IPS-11a (cell line): Measurements from ENCODE around the gene OR5K3.
"Not testable (repeated sequence)": the region's sequence is repeated elsewhere in the genome, so short reads cannot be mapped to it uniquely, and the experiment has no call there.

Experiments used
- H3K4me3 ChIP-seq: one replicate; pipeline ENCODE4 v1.5.1; 2013; ENCODE audit warnings: low read depth, low read length, control low read depth

OR5K3 gene, protein sequence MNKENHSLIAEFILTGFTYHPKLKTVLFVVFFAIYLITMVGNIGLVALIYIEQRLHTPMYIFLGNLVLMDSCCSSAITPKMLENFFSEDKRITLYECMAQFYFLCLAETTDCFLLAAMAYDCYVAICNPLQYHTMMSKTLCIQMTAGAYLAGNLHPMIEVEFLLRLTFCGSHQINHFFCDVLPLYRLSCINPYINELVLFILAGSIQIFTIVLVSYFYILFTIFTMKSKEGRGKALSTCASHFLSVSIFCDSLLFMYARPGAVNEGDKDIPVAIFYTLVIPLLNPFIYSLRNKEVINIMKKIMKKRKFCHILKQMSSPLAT

DNA sequence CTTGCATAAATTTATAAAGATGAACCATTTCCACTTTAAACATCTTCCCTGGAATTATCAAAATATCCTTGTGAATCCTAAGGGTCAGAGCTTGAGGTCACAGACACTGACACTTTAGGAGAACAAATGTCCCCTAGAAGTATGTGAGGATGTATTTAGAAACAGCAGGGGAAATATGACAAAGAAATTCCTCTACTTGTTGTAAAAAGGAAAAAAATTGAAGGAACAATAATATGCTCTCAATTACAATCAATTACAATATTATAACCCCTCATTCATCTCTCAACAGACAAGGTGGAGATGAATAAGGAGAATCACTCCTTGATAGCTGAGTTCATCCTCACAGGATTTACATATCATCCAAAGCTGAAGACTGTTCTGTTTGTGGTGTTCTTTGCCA lies at the start of gene OR5K3:
Gene OR5K3 (plus strand): TSS at position 301 of the 400 bp plus-strand sequence. CDS start 0 bp downstream, at position 301.
- no peak within 1 kb of the TSS for H3K4me3 ChIP-seq

DNA sequence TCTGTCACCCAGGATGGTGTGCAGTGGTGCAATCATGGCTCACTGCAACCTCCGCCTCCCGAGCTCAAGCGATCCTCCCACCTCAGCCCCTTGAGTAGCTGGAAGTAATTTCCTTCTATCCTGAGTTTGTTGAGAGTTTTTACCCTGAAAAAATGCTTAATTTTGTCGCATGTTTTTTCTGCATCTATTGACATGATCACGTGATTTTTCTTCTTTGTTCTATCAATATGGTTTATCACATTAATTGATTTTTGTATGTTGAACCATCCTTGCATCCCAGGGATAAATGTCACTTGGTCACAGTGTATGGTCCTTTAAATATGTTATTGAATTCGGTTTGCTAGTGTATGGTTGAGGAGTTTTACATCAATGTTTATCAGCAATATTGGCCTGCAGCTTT lies 48.7 kb upstream of the OR5K3 start:
- H3K4me3 ChIP-seq = no peak overlapping the region

DNA sequence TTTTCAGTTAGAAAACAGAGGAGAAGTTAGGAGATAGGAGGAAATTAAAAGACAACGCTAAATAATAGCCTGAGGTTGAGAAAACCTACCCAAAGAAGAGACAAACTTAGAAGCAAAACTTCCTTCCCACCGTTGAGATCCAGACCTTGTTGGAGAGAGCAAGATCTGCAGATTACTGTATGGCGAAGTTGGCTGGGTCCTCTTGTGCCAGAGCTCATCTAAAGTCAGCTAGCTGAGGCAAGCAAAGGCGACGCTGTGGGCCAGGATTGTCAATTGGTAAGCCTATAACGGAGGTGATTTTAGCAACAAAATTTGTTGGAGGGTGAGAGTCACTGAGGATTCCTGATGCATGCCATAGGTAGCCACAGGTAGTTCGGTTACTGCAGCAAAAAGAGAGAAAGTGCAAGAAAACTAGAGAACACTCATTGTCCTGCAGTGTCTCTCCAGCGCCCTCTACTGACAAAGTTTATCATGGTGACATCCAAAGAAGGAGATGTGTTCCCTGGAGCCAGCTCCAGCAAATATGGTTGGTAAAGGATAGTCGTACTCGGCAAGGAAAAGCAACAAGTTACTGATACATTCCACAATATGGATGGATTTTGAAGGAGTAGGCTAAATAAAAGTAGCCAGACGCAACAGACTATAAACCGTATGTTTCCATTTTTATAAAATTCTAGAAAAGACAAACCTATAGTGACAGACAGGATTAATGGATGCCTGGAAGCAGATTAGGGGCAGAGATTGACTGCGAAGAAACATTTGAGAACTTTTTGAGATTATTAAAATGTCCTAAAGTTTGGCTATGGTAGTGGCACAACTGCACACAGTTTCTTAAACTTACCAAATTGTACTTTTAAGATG lies 46.6 kb upstream of the OR5K3 start:
- H3K4me3 ChIP-seq = no peak overlapping the region

DNA sequence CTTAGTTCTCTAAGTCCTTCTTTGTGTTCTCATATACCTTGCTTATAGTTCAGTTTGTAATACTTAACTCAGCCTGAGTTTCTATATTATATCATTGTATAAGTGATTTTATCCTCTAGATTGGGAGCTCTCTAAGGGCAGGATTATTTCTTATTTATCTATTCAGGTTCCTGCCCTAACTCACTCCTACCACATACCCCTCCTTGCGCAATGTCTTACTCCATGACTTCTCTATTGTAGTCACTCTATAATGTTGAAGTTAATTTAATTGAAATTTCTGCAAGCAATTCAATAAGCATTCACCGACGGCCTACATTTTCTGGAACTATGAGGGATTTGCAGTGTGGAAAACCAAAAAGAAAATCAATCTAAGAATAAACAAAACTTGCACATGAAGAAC lies 40.4 kb upstream of the OR5K3 start:
- no peak overlapping the region for H3K4me3 ChIP-seq

DNA sequence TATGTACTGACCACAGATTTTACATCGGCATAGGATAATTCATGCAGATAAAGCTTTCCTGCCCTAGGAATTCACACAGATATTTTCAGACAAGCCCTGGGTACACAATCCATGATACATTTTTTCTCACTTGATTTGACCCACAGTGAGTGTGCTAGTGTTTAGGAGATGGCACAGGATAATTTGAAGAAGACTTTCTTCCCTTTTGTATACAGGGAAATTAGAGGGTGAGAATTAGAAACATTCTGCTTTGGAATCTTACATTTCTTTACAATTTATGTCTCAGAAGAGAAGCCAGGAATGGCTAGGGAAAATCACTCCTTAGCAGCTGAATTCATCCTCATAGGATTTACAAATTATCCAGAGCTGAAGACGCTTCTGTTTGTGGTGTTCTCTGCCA lies 36.9 kb upstream of the OR5K3 start, which contains the start of gene OR5K4:
Gene OR5K4 (plus strand): TSS at position 301 of the 400 bp plus-strand sequence. CDS start 0 bp downstream, at position 301.
- no peak within 1 kb of the TSS for H3K4me3 ChIP-seq

DNA sequence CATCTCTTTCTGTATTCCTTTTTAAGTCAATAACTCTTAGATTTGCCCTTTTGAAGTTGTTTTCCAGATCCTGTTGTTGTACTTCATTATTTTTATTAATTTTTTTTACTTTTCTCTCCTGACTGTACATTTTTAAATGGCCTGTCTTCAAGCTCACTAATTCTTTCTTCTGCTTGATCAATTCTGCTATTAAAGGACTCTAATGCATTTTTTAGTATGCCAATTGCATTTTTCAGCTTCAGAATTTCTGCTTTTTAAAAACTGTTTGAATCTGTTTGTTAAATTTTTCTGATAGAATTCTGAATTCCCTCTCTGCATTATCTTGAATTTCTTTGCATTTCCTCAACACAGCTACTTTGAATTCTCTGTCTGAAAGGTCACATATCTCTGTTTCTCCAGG lies 31.2 kb upstream of the OR5K3 start:
- no peak overlapping the region for H3K4me3 ChIP-seq

DNA sequence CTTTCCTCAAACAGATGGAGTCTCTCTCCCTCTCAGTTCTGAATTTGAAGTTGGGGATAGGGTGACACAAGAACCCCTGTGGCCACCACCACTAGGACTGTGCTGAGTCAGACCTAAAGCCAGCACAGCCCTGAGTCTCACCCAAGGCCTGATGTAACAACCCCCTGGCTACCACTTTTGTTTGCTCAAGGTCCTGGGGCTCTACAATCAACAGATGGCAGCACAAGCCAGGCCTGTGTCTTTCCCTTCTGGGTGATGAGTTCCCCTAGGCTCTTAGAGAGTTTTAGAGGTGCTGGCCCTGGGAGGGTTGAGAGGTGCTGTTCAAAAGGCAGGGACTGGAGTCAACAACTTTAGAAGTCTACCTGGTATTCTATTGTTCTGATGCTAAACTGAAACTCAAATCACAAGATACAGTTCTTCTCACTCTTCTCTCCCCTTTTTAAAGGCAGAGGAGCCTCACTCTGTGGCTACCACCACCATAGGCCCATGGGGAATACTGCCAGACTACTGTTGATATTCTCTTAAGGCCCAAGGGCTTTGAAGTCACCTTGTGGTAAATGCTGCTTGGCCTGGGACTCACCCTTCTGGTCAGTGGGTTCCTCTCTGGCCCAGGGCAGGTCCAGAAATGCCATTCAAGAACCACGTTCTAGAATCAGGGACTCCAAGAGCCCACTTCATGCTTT lies 30.3 kb upstream of the OR5K3 start:
- no peak overlapping the region for H3K4me3 ChIP-seq

DNA sequence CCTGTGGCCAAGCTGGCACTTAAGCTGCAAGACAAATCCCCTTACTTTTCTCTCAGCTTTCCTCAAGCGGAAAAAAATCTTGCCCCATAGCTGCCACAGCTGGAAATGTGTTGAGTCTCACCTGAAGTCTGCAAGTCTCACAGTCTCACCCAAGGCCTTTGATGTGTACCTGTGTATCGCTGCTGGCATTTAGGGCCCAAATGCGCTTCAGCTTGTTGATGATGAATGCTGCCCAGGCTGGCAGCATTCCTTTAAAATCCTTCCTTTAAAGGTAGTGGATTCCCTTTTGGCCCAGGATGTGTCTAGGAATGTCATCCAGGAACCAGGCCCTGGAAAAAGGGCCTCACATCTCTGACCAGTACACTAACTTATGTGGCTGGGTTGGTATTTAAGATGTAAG lies 29.8 kb upstream of the OR5K3 start:
- H3K4me3 ChIP-seq = no peak overlapping the region

DNA sequence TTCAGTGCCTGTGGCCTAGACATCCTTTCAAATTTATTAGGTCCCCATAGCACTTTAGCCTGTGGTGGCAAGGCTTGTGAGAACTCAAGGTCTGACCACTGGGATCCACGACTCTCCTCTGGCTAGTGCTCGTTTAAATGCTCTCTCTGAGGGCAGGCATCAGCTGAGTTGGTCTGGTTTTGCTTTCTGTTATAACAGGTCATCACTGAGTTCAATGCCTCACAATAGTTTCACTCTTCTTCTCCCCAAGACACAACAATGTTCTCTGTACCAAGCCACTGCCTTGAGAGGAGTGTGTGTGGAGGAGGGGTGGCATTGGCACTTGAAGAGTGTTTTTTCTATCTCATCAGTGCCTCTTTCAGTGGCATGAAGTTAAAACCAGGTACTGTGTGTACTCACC lies 29.2 kb upstream of the OR5K3 start:
- H3K4me3 ChIP-seq = no peak overlapping the region

DNA sequence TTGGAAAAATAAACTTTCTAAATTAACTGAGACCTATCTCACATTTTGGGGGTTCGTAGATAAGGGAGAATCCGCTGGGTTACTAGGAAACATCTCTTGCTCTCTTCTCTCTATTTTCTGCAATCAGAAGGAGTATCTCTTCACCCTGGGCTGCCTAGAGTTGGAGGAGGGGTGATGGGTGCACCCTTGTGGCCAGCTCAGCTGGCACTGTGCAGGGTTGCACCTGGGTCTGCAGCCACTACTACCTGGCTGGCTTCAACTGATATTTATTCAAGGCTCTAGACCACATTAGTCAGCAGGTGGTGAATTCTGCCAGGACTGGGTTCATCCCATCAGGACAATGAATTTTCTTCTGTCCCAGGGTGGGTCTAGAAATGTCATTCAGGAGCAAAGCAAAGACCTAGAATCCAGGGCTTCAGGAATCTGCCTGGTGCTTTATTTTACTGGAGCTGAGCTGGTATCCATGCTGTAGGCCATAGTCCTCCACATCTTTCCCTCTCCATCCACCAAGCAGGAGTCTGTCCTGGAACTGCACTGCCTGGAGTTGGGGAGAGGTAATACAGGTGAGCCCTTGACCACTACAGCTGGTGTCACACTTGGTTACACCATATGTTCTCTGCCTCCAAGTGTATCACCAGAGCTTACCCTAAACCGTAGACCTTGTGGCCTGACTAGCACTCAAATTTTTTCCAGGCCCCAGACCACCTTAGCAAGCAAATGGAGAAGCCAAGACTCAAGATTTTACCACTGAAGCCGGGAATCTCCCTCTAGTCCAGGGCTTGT lies 22.8 kb upstream of the OR5K3 start:
- no peak overlapping the region for H3K4me3 ChIP-seq

DNA sequence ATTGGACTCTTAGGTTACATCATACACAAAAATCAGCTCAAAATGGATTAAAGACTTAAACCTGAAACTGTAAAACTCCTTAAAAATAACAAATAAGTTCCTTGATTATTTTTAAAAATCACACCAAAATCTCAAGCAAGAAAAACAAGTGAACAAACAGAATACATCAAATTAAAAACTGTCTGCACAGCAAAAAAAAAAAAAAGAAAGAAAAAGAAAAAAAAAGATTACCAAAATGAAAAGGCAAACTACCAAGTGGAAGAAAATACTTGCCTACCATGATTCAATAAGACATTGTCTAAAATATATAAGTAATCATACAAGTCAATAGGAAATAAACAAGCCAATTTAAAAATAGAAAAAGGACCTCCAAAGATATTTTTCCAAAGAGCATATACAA lies 19.3 kb upstream of the OR5K3 start:
- H3K4me3 ChIP-seq = no peak overlapping the region

DNA sequence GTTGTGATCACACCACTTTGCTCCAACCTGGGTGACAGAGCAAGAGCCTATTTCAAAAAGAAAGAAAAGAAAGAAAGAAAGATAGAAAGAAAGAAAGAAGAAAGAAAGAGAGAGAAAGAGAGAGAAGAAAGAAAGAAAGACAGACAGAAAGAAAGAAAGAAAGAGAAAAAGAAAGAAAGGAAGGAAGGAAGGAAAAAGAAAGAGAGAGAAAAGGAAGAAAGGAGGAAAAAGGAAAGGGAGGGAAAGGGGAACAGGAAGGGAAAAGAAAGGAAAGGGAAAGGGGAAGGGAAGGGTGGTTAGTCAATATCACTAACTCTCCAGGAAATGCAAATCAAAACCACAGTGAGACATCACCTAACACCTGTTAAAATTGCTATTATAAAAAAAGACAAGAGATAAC lies 18.6 kb upstream of the OR5K3 start:
- no peak overlapping the region for H3K4me3 ChIP-seq

DNA sequence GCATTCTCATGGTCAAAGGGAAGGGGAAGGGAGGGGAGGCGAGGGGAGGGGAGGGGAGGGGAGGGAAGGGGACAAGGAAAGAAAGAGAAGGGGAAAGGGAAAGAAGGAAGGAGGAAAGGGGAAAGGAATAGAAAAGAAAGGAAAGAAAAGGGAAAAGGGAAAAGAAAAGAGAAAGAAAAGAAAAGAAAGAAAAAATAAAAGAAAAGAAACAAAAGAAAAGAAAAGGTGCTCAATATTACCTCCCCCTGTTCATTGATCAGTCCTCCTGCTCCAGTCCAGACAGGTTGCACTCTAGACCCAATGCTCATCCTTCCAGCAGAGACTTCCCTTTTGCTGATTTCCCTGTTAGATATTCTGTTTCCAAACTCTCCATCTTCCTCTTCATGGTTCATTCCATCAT lies 18.0 kb upstream of the OR5K3 start:
- no peak overlapping the region for H3K4me3 ChIP-seq

DNA sequence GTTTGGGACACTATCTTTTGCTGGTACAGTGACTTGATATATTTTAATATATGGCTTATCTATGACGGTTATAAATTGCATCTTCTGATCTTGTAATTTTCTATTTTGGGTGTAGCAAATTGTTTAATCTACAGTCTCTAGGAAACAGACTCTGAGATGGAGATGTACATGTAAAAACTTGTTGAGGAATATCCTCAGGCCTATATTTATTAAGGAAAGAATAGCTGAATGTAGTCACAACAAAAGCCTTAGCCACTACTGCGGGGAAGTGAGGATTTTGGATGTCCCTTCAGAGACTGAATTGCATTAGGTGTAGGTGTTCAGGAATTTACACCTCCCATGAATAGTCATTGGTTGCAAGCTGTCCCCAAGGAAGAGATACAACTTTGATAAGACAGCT lies 13.8 kb upstream of the OR5K3 start:
- no peak overlapping the region for H3K4me3 ChIP-seq

DNA sequence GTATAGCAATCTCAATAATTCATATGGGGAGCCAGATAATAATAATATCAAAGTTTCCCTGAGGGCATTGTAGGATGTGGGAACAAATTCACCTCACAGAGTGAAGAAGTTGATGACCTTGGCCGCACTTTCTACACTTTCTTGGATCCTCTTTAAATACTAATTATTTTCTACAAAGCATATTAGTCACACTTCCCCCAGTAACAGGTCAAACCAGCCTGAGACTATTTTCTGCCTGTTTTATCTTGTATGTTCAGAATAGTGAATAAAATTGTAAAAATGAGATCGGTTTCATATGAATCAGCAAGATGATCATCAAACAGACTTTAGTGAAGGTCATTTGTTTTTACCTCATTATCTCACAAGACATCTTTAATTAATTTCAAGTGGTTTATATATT lies 2.3 kb upstream of the OR5K3 start:
- no peak overlapping the region for H3K4me3 ChIP-seq

DNA sequence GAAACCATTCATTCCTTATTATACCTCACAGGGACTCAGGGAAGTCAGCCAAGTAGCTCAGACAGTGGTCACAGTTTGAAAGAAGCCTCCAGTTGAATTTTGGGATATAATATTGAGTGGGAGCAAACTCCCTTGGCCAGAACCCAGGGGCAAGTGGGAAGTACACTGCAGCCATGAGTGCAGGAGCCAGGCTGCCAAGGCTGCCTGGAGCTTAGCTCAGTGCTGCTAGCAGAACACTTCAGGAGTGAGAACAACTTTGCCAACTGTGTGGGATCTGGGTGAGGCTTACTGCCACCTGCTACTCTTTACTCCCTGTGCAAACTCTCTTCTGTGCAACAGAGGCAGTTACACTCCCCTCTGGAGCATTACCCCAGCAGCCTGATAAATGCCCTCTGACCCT lies 4.6 kb downstream of the OR5K3 start:
- H3K4me3 ChIP-seq = no peak overlapping the region

DNA sequence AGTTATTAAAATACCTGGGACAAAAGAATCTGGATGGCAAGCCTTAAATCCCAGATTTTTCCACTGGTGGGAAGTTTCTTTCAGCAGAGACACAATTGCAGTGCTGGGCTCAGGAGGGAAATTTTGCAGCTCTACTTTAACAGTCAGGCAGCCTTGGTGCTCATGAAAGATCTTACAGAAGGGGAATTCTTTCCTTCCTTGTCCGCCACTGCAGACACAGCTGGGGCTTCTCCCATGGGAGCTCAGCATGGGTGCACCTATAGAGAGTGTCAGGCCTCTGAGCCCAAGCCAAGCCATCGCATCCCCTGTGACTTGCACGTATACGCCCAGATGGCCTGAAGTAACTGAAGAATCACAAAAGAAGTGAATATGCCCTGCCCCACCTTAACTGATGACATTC lies 6.0 kb downstream of the OR5K3 start:
- not testable (repeated sequence) for H3K4me3 ChIP-seq

DNA sequence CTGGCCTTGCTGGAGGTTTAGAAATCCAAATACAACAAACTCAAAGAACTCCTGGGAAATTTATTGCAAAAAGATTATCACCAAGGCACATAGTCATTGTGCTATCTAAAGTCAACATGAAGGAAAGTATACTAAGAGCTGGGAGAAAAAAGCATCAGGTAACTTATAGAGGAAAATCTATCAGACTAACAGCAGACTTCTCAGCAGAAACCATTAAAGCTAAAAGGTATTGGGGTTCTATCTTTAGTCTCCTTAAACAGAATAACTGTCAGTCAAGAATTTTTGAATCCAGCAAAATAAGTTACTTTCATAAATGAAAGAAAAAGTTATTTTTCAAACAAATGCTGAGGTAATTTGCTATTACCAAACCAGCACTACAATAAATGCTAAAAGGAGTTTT lies 8.0 kb downstream of the OR5K3 start:
- H3K4me3 ChIP-seq = no peak overlapping the region

DNA sequence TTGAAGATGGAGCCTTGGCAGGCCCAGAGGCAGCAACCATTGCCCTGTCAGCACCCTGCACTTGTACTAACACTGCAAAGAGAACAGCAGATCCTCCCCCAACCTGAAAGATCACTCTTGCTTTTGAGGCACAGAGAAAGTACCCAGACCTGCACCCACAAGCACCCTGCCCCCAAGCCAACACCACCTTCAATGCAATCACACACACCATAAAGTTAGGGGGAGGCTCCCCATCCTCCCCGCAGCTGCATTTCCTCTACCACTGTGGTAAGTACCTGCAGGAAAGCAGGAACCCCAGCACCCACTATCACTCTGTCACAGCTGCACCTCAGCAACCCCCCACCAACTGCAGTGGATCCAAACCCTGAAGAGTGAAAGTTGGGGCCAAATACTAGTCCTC lies 12.0 kb downstream of the OR5K3 start:
- no peak overlapping the region for H3K4me3 ChIP-seq

DNA sequence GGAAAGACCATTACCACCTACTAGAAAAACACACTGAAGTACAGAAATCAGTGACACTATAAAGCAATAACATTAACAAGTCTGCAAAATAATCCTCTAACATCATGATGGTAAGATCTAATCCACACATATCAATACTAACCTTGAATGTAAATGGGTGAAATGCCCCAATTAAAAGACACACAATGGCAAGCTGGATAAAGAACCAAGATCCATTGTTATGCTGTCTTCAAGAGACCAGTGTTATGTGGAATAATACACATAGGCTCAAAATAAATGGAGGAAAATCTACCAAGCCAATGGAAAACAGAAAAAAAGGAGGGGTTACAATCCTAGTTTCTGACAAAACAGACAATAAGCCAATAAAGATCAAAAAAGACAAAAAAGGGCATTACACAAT lies 13.5 kb downstream of the OR5K3 start:
- no peak overlapping the region for H3K4me3 ChIP-seq

DNA sequence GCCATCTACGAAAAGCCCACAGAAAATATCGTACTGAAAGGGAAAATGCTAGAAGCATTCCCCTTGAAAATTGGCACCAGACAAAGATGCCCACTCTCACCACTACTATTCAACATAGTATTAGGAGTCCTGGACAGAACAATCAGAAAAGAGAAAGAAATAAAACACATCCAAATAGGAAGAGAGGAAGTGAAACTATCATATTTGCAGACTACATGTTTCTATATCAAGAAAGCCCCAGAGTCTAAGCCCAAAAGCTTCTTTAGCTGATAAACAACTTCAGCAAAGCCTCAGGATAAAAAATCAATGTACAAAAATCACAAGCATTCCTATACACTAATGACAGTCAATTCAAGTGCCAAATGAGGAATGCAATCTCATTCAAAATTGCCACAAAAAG lies 15.6 kb downstream of the OR5K3 start:
- no peak overlapping the region for H3K4me3 ChIP-seq
